AG04449 (cell line): ENCODE results near the gene FYB1.

ENCODE experiments used
- CTCF ChIA-PET: fragments of 350-600 bp; formaldehyde crosslinking; extraction: SDS; loops from one replicate; lab custom pipeline; 2021; ENCODE audit warnings: antibody characterized with exemption; lab: Yijun Ruan, JAX
- POLR2A ChIA-PET: fragments of 400-600, 350-600 bp; formaldehyde crosslinking; extraction: SDS; loops from one replicate; lab custom pipeline; 2020; ENCODE audit warnings: antibody characterized with exemption, inconsistent platforms; lab: Yijun Ruan, JAX
- DNase-seq: peaks from one replicate; pipeline ENCODE4 v3.0.0-alpha.2; 2010; ENCODE audit warnings: low read depth, low spot score
- H3K4me3 ChIP-seq: 2 replicates; pipeline ENCODE4 v1.5.1; 2011; ENCODE audit warnings: low read depth, mild to moderate bottlenecking, control low read depth, low read length
- TF ChIP-seq, protein P1 (sequence below): IDR thresholded peaks from one replicate; pipeline ENCODE4 v1.5.1; 2011; ENCODE audit warnings: mild to moderate bottlenecking, moderate library complexity, low read length, control low read depth, inconsistent platforms; ENCODE audit not compliant: insufficient read depth; ENCODE audit errors: missing control alignments

The FYB1 gene

DNA sequence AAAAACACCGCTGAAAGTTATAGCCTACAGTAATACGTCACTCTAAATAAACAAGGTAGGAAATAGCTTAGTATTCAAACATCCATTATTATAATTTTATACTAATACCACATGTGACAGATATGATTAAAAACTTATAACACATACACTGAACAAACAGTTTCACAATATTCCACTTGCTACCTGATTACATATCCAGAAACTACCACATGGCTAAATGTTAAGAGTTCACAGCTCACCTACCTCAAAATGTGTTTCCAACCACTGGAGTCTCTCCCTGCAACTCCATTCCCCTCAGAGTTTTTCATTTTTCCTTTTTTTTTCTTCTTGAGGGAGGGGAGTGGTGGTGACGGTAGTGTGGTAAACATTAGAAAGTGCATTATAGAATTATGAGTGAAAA is 157.3 kb downstream of the FYB1 start:
- TF ChIP-seq, protein P1, sequence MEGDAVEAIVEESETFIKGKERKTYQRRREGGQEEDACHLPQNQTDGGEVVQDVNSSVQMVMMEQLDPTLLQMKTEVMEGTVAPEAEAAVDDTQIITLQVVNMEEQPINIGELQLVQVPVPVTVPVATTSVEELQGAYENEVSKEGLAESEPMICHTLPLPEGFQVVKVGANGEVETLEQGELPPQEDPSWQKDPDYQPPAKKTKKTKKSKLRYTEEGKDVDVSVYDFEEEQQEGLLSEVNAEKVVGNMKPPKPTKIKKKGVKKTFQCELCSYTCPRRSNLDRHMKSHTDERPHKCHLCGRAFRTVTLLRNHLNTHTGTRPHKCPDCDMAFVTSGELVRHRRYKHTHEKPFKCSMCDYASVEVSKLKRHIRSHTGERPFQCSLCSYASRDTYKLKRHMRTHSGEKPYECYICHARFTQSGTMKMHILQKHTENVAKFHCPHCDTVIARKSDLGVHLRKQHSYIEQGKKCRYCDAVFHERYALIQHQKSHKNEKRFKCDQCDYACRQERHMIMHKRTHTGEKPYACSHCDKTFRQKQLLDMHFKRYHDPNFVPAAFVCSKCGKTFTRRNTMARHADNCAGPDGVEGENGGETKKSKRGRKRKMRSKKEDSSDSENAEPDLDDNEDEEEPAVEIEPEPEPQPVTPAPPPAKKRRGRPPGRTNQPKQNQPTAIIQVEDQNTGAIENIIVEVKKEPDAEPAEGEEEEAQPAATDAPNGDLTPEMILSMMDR, result no peak
- CTCF ChIA-PET, result interaction anchor here (2.5 kb wide), 1 partner anchor 19 kb away, joined by 12 read pairs; no protein-coding TSS in a partner anchor
- H3K4me3 ChIP-seq, result no peak overlapping the region
- DNase-seq, result no peak
- POLR2A ChIA-PET, result no interaction called here

DNA sequence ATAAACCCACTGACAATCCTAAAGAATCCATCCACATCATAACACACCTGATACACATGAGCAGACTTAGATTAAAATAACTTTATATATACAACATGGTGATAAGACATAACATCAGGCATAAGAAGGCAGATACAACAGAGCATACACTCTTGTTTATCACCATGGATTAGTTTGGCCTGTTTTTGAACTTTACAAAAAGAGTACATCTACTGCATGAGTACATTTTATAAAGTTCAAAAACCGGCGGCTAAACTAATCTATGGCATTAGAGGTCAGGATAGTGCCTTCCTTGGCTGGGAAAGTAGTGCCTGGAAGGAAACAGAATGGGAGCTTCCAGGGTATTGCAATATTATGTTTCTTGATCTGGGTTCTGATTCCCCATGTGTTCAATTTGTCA is 160.3 kb downstream of the FYB1 start:
- ChIA-PET CTCF (no interaction called here), POLR2A (no interaction called here)
- TF ChIP-seq, protein P1, result no peak
- no peak for DNase-seq
- H3K4me3 ChIP-seq, result no peak overlapping the region

DNA sequence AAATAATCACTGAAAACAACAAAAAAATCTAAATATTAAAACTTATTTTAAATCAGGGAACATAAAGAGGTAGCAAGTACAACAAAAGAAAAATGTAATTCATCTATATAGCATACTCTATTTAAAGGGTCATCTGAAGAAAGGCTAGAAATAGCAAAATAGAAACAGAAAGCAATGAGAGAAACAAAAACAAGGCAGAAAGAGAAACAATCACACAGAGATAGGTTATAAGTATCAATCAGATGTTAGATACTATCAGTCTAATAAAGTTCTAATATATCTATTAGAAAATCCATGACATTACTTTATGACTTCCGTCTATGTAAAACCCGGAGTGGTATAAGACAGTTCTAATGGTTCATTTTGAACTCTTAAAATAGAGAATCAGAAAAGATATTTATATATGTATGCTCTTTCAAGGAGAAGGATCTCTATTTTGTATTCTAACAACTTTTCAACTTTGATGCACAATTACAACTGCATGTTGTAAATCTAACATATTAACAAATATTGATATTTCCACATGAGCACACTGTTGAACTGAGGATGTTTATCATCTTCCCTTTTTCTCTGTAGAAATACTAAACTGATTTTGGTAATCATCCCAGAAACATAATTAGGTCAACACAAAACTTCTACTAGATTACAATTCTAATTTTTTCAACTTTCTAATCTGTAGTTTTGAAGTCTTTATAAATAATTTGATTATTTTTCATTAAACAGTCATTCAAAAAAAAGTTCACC is 161.0 kb downstream of the FYB1 start:
- ChIA-PET CTCF (no interaction called here), POLR2A (no interaction called here)
- no peak for DNase-seq
- TF ChIP-seq, protein P1, result no peak
- H3K4me3 ChIP-seq, result no peak overlapping the region

DNA sequence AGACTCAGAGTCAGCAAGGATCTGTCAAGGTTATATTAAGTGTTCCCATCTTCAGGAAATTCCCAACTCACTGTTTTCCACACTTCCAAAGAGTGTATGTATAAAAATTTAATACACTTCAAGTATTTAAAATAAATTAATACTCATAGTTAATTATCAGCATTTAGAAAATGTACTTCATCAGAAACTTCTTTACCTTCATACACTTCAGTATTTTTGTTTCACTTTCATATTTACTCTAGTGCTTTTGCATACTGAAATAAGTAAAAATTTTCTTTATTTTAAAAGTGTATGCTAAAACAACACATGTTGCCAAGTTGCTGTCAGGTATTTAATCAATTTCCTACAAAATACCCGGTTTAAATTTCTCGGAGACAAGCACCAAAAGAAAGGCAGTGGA is 161.6 kb downstream of the FYB1 start:
- ChIA-PET POLR2A (no interaction called here), CTCF (no interaction called here)
- H3K4me3 ChIP-seq, result no peak overlapping the region
- TF ChIP-seq, protein P1, result no peak
- DNase-seq, result no peak

DNA sequence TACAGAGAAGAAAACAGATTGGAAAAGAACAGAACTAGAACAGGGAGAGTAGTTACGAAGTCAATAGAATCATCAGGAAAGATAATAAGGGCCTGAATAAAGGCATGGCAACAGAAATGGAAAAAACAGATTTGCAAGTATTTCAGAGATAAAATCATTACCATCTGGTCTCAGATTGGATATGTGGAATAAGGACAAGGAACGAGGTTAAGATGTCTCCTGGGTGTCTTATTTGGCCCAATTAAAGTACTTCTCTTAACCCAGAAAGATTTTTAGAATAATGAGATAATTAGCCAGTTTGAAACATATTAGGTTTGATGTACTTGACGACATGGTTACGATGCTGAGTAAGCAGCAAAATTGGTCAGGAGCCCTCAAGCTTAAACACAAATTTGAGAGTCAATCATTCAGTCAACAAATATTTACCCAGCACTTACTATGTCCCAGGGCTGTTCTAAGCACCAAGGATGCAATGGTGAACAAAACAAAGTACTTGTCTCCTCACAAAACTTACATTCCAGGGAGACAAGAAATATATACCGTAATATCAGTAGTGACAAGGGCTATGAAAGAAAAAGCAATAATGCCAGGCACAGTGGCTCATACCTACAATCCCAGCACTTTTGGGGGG is 163.5 kb downstream of the FYB1 start:
- ChIA-PET CTCF (no interaction called here), POLR2A (no interaction called here)
- no peak overlapping the region for H3K4me3 ChIP-seq
- TF ChIP-seq, protein P1, result no peak
- no peak for DNase-seq
